ENCODE results near the gene COPZ2. TPM values are rescaled to one million over a fixed set of nuclear protein-coding genes. Genes with fewer than 3 reads are reported as not detected.

The COPZ2 gene
- total RNA-seq, 2 experiments from 2014 or later, result 4.3 to 4.6 TPM

DNA sequence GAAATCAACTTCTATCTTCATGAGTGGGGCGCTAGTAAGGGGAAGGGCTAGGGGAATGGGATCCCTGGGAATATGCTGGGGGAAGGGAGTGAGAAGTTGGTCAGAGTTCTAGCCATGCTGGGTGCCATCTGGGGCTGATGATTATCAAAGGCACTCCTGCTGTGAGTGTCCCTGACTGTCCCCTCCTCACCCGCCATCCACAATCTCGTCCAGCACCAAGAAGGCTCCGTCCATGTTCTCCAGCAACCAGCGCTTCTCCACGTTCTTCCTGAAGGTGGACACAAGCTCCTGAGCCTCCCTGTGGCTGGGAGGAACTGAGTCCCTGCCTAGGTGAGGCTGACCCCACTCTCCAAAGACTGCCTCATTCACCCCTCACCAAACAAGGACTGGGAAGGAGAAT is 5.6 kb downstream of the COPZ2 start:
- CTCF ChIA-PET, result interaction anchor here (0.9 to 7.3 kb wide), 4 partner anchors 13 to 99 kb away, joined by 3 to 283 read pairs (median 5); no protein-coding TSS in a partner anchor
- Mint-ChIP-seq H3K27ac (no peak overlapping the region), H3K4me3 (no peak overlapping the region), H3K9me3 (no peaks in the 10 kb centered on the region), H3K27me3 (peaks cover 27% of the 10 kb centered on the region), H3K4me1 (ENCODE audit: low read depth) (no peaks in the 10 kb centered on the region), H3K36me3 (ENCODE audit: low read depth) (no peaks in the 10 kb centered on the region)
- DNase-seq (no peak), ATAC-seq (no peak)
- POLR2A ChIA-PET, result interaction anchor here (1.3 to 1.6 kb wide), 2 partner anchors 24 to 49 kb away, joined by 4 to 6 read pairs; no protein-coding TSS in a partner anchor
- TF ChIP-seq, protein P1, sequence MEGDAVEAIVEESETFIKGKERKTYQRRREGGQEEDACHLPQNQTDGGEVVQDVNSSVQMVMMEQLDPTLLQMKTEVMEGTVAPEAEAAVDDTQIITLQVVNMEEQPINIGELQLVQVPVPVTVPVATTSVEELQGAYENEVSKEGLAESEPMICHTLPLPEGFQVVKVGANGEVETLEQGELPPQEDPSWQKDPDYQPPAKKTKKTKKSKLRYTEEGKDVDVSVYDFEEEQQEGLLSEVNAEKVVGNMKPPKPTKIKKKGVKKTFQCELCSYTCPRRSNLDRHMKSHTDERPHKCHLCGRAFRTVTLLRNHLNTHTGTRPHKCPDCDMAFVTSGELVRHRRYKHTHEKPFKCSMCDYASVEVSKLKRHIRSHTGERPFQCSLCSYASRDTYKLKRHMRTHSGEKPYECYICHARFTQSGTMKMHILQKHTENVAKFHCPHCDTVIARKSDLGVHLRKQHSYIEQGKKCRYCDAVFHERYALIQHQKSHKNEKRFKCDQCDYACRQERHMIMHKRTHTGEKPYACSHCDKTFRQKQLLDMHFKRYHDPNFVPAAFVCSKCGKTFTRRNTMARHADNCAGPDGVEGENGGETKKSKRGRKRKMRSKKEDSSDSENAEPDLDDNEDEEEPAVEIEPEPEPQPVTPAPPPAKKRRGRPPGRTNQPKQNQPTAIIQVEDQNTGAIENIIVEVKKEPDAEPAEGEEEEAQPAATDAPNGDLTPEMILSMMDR (IDR thresholded peaks at IDR 0.05), result no peak
- intact Hi-C loops (cut with micrococcal nuclease), result no loop called here

GRCh38 chr17:48030531-48030930 is 7.1 kb downstream of the COPZ2 start:
- Mint-ChIP-seq H3K27me3 (peaks cover 20% of the 10 kb centered on the region), H3K36me3 (ENCODE audit: low read depth) (no peaks in the 10 kb centered on the region), H3K27ac (no peak overlapping the region), H3K4me3 (no peak overlapping the region), H3K9me3 (no peaks in the 10 kb centered on the region), H3K4me1 (ENCODE audit: low read depth) (peaks cover 11% of the 10 kb centered on the region)
- DNase-seq (no peak), ATAC-seq (no peak)
- TF ChIP-seq, protein P1 (IDR thresholded peaks at IDR 0.05), result no peak
- POLR2A ChIA-PET, result interaction anchor here (1.1 to 1.6 kb wide), 3 partner anchors 11 to 51 kb away, joined by 3 to 6 read pairs (median 3); no protein-coding TSS in a partner anchor
- CTCF ChIA-PET, result interaction anchor here (0.9 to 7.3 kb wide), 8 partner anchors 15 to 563 kb away, joined by 3 to 283 read pairs (median 3); no protein-coding TSS in a partner anchor
- intact Hi-C loops (cut with micrococcal nuclease), result no loop called here

GRCh38 chr17:48028736-48029135 is 8.9 kb downstream of the COPZ2 start:
- Mint-ChIP-seq H3K9me3 (no peaks in the 10 kb centered on the region), H3K4me1 (ENCODE audit: low read depth) (peaks cover 20% of the 10 kb centered on the region), H3K36me3 (ENCODE audit: low read depth) (no peaks in the 10 kb centered on the region), H3K4me3 (no peak overlapping the region), H3K27me3 (peaks cover 22% of the 10 kb centered on the region), H3K27ac (no peak overlapping the region)
- intact Hi-C loops (cut with micrococcal nuclease), result no loop called here
- TF ChIP-seq, protein P1 (IDR thresholded peaks at IDR 0.05), result no peak
- ChIA-PET CTCF (interaction anchor here (4.6 to 7.3 kb wide), 2 partner anchors 7 to 45 kb away, joined by 55 to 283 read pairs; partner anchors contain the start of gene COPZ2), POLR2A (interaction anchor here (1.1 kb wide), 1 partner anchor 43 kb away, joined by 3 read pairs; no protein-coding TSS in a partner anchor)
- DNase-seq (no peak), ATAC-seq (no peak)

GRCh38 chr17:48027322-48027981 is 10.1 kb downstream of the COPZ2 start:
- no peaks in the 10 kb centered on the region for H3K36me3 Mint-ChIP-seq (ENCODE audit: low read depth)
- POLR2A ChIA-PET, result interaction anchor here (0.9 to 2.1 kb wide), 8 partner anchors 18 to 80 kb away, joined by 3 to 10 read pairs (median 4); partner anchors contain the start of gene SNX11
- ATAC-seq, result no peak

More at GRCh38 chr17:48027322-48027981, 10.1 kb downstream of the COPZ2 start:
- no peaks in the 10 kb centered on the region for H3K9me3 Mint-ChIP-seq
- intact Hi-C loops (cut with micrococcal nuclease), result loop anchor here (2.0 kb wide), 1 partner anchor 103 kb away; no protein-coding TSS in a partner anchor
- TF ChIP-seq, protein P1 (IDR thresholded peaks at IDR 0.05), result no peak
- CTCF ChIA-PET, result interaction anchor here (0.6 to 7.3 kb wide), 28 partner anchors 9 to 609 kb away, joined by 3 to 283 read pairs (median 6); partner anchors contain the start of genes COPZ2, NFE2L1 and SNX11
- H3K4me3 Mint-ChIP-seq, result no peak overlapping the region
- peaks cover 28% of the 10 kb centered on the region for H3K4me1 Mint-ChIP-seq (ENCODE audit: low read depth)
- H3K27me3 Mint-ChIP-seq, result peaks cover 17% of the 10 kb centered on the region
- H3K27ac Mint-ChIP-seq, result no peak overlapping the region
- no peak for DNase-seq
